Activated T-helper 1 cell treated with anti-CD3 and anti-CD28 coated beads, Interleukin-12 subunit alpha, Interleukin-12 subunit beta, Interleukin-2, Interleukin-4 antibody, amounts not matched to agents 30 ng/mL and 10 ng/mL and 1 ng/mL, durations not matched to agents 14 hours and 24 hours and 36 hours (primary cell): ENCODE results near the gene SCGB1D1. TPM values are rescaled to one million over a fixed set of nuclear protein-coding genes. Genes with fewer than 3 reads are reported as not detected.
"Not testable (repeated sequence)": the region's sequence is repeated elsewhere in the genome, so short reads cannot be mapped to it uniquely, and the experiment has no call there.

Source experiments
- DNase-seq: peaks from one replicate; pipeline ENCODE4 v3.0.0; 2021; ENCODE audit warnings: low spot score
- H3K27ac Mint-ChIP-seq: one replicate; pipeline ENCODE4 v1.8.0; 2021; ENCODE audit warnings: mild to moderate bottlenecking, mixed read lengths
- H3K27me3 Mint-ChIP-seq: one replicate; pipeline ENCODE4 v1.8.0; 2022; ENCODE audit warnings: mild to moderate bottlenecking, moderate library complexity, mixed read lengths; ENCODE audit not compliant: insufficient read depth
- H3K36me3 Mint-ChIP-seq: one replicate; pipeline ENCODE4 v1.8.0; 2021; ENCODE audit warnings: low read depth, mixed read lengths
- H3K4me1 Mint-ChIP-seq: one replicate; pipeline ENCODE4 v1.8.0; 2021; ENCODE audit warnings: low read depth, mixed read lengths
- H3K4me3 Mint-ChIP-seq: one replicate; pipeline ENCODE4 v1.8.0; 2021; ENCODE audit warnings: mild to moderate bottlenecking, moderate library complexity, mixed read lengths
- H3K9me3 Mint-ChIP-seq: one replicate; pipeline ENCODE4 v1.8.0; 2021; ENCODE audit warnings: mixed read lengths
- intact Hi-C: fragments of 100-400 bp; cut with micrococcal nuclease; formaldehyde crosslinking; loops from one replicate; pipeline ENCODE4 v1.15.1; 2024
- total RNA-seq: library from RNA; stranded (reverse); gene quantifications from 2 replicates; pipeline ENCODE4 v1.2.3, GENCODE V29; 2022

The SCGB1D1 gene
- total RNA-seq, 1 donor from 2014 or later: not detected

DNA sequence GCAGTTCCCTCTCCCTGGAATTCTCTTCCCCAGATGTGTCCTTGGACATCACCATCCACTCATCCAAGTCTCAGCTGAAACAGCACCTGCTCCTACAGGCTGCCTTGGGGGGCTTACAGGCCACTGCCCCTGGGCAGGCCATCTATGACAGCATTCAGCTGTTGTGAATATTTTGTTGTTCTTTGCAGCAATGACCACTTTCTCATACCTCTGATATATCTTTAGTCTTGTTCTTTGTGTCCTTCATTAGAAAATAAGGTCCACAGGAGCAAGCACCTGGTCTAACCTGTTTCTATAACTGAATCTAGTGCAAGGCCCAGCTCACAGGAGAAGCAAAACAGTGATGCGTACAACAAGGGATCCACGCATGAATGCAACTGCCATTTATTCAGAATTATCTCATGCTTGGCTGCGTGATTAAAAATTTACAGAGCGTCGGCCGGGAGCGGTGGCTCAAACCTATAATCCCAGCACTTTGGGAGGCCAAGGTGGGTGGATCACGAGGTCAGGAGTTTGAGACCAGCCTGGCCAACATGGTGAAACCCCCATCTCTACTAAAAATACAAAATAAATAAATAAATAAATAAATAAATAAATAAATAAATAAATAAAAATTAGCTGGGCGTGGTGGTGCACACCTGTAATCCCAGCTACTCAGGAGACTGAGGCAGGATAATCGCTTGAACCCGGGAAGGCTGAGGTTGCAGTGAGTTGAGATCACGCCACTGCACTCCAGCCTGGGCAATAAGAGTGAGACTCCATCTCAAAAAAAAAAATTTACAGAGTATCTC lies 16.5 kb downstream of the SCGB1D1 start:
- H3K36me3 Mint-ChIP-seq, H3K27ac Mint-ChIP-seq, DNase-seq, H3K4me3 Mint-ChIP-seq, H3K4me1 Mint-ChIP-seq, H3K27me3 Mint-ChIP-seq, H3K9me3 Mint-ChIP-seq, intact Hi-C loops: not testable (repeated sequence)

DNA sequence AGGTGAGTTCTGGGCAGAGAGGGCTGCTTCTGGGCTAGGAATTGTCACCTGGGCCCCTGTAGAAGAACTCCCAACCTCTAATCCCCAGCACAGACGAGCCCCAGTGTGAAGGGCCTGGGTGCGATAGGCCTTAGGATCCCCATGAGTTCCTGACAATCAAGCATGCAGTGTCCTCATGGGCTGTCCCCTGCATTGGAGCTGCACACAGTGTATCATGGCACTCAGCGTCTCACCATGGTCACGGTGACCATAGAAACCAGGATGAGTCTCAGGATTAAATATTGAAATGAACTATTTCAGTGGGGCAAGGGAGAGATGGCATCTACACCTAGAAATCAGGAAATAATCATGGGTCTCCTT lies 18.7 kb downstream of the SCGB1D1 start:
- no peaks in the 10 kb centered on the region for H3K9me3 Mint-ChIP-seq
- H3K27me3 Mint-ChIP-seq: peaks cover 6% of the 10 kb centered on the region
- H3K4me3 Mint-ChIP-seq: no peak overlapping the region
- DNase-seq: no peak
- H3K4me1 Mint-ChIP-seq: no peaks in the 10 kb centered on the region
- intact Hi-C loops: loop anchor here (1.0 to 2.0 kb wide), 2 partner anchors 37 to 338 kb away; no protein-coding TSS in a partner anchor
- no peak overlapping the region for H3K27ac Mint-ChIP-seq
- no peaks in the 10 kb centered on the region for H3K36me3 Mint-ChIP-seq

DNA sequence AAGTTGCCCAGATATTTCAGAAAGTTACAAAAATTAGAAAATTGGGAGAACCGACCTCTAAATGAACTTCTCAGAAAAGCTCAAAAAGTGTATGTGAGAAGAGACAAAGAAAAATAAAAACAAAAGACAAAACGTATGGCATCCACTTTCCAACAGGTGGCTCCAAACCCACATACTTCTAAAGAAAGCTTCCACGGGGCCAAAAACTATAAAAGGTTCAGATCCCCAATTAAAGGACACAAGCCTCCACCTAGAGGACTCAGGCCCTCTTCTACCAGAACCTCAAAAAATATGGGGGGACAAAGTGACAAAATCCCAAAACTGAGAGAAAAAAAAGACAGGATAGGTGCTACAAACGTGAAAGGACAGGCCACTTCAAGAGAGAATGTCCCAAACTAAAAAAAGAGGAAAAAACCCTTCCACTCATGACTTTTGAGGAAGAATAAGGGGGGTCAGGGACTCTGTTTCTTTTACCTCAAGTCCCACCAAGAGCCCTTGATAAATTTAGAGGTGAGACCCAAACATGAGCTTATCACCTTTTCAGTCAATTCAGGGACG lies 27.3 kb downstream of the SCGB1D1 start:
- Mint-ChIP-seq H3K4me3 (no peak overlapping the region), H3K36me3 (no peaks in the 10 kb centered on the region), H3K27me3 (peaks cover 8% of the 10 kb centered on the region), H3K27ac (no peak overlapping the region), H3K4me1 (no peaks in the 10 kb centered on the region), H3K9me3 (peaks cover 5% of the 10 kb centered on the region)
- intact Hi-C loops: loop anchor here (1.0 kb wide), 2 partner anchors 94 to 161 kb away; no protein-coding TSS in a partner anchor
- no peak for DNase-seq

DNA sequence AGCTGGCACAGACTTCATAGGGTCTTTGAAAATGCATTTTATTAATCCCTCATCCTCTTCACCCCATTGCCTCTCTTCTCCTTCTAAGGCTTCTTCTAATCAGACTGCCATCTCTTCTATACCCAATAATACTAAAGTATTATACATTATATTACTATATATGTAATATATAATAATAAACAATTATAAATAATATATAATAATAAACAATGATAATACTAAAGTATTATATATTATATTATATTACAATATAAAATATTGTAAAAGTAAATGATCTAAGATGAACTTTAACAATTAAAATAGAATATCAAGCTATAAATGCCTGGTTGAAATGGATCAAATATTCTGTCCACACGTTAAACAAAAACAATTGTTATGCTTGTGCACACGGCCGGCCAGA lies 31.5 kb downstream of the SCGB1D1 start:
- Mint-ChIP-seq H3K27me3 (no peaks in the 10 kb centered on the region), H3K36me3 (peaks cover 2% of the 10 kb centered on the region), H3K9me3 (peaks cover 31% of the 10 kb centered on the region), H3K4me1 (no peaks in the 10 kb centered on the region), H3K27ac (no peak overlapping the region), H3K4me3 (no peak overlapping the region)
- intact Hi-C loops: no loop called here
- no peak for DNase-seq

DNA sequence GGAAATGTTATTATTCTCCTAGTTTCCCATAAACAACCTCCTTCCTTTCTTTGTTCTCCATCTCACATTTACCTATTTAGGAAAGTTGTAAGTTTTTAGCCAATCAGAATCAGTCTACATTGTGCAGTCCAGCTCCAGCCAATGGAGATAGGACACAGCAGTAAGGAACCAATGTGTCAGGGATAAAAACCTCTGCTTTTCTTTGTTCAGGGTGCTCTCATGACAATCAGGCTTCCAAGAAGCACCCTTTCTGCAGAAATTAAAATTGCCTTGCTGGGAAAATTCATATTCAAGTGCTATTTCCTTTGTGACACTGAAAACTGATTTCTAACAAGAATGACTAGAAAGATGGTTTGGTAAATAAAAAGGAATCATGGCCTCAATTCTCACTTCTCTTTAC lies 33.1 kb downstream of the SCGB1D1 start:
- Mint-ChIP-seq H3K27ac (no peak overlapping the region), H3K4me1 (no peaks in the 10 kb centered on the region), H3K36me3 (peaks cover 2% of the 10 kb centered on the region), H3K9me3 (peaks cover 31% of the 10 kb centered on the region), H3K4me3 (no peak overlapping the region), H3K27me3 (no peaks in the 10 kb centered on the region)
- intact Hi-C loops: no loop called here
- DNase-seq: no peak

DNA sequence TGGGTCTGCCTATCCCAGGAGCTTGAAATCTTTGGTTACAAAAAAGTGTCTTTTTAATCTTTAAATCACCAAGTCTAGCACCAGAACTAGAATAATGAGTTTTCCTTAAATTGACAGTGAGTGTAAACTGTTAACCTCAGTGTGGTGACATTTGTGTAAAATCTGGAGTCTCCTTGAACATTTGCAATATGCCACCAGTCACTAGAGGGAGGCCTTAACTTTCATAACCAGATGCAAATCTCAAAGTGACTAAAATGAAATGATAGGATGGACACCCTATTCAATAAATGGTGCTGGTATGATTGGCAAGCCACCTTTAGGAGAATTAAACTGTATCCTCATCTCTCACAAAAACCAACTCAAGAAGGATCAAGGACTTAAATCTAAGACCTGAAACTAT lies 43.7 kb downstream of the SCGB1D1 start:
- no peaks in the 10 kb centered on the region for H3K9me3 Mint-ChIP-seq
- no peak overlapping the region for H3K27ac Mint-ChIP-seq
- no peak for DNase-seq
- no peaks in the 10 kb centered on the region for H3K36me3 Mint-ChIP-seq
- H3K4me1 Mint-ChIP-seq: no peaks in the 10 kb centered on the region
- H3K27me3 Mint-ChIP-seq: peaks cover 20% of the 10 kb centered on the region
- H3K4me3 Mint-ChIP-seq: no peak overlapping the region
- intact Hi-C loops: loop anchor here (5.0 kb wide), 1 partner anchor 79 kb away; no protein-coding TSS in a partner anchor

DNA sequence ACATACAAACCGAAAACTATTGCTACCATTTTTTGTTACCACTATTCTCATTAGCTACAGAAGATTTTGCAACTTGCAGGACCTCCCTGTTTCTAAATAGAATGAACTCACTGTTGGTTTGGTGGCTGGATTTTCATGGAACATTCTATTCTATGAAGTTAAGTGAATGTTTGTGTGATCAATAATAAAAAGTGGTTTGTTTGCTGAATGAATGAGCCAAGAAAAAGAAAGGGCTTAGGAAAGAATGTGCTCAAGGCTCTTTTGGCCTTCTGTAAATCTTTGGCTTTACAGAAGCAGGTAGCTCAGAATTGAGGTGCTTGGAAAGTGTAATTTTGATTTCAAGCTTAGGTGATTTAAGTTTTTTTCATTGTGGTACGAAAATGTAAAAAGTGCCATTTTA lies 46.2 kb downstream of the SCGB1D1 start:
- no peak overlapping the region for H3K27ac Mint-ChIP-seq
- H3K36me3 Mint-ChIP-seq: no peaks in the 10 kb centered on the region
- intact Hi-C loops: no loop called here
- no peaks in the 10 kb centered on the region for H3K9me3 Mint-ChIP-seq
- no peak overlapping the region for H3K4me3 Mint-ChIP-seq
- H3K27me3 Mint-ChIP-seq: peaks cover 20% of the 10 kb centered on the region
- no peak for DNase-seq
- no peaks in the 10 kb centered on the region for H3K4me1 Mint-ChIP-seq

DNA sequence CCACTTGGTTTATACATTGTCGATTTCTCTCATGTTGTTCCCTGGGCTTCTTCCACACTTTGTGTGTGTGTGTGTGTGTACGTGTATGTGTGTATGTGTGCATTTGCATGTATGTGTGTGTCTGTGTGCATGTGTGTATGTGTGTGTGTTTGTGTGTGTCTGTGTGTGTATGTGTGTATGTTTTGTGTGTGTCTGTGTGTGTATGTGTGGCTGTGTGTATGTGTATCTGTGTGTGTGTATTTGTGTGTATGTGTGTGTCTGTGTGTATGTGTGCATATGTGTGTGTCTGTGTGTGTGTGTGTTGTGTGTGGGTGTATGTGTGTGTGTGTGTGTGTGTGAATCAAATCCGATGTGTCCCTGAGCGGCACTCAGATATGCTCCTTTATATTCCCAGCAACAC lies 47.5 kb downstream of the SCGB1D1 start:
- Mint-ChIP-seq H3K4me1 (no peaks in the 10 kb centered on the region), H3K9me3 (no peaks in the 10 kb centered on the region), H3K27ac (no peak overlapping the region), H3K4me3 (no peak overlapping the region), H3K27me3 (peaks cover 20% of the 10 kb centered on the region), H3K36me3 (no peaks in the 10 kb centered on the region)
- DNase-seq: no peak
- intact Hi-C loops: no loop called here

DNA sequence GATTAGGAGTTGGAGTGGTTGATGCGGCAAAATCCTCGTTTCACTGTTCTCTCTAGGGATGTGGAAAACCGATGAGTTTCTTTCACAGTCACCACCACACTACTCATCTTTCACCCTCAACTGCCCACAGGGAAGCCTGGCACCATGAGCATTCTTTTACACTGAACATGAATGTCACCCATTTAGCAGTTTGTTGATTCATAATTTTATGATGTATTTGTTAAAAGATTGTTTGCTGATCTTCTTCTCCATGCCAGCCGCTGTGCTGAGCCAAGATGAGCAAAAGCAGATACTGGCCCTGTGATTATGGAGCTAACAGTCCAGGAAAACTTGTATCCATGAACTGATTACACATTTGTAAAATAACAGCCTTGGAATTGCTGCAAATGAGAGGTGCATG lies 48.1 kb downstream of the SCGB1D1 start:
- no peak overlapping the region for H3K27ac Mint-ChIP-seq
- no peak for DNase-seq
- H3K4me3 Mint-ChIP-seq: no peak overlapping the region
- H3K9me3 Mint-ChIP-seq: no peaks in the 10 kb centered on the region
- no peaks in the 10 kb centered on the region for H3K4me1 Mint-ChIP-seq
- no peaks in the 10 kb centered on the region for H3K36me3 Mint-ChIP-seq
- intact Hi-C loops: no loop called here
- peaks cover 17% of the 10 kb centered on the region for H3K27me3 Mint-ChIP-seq

DNA sequence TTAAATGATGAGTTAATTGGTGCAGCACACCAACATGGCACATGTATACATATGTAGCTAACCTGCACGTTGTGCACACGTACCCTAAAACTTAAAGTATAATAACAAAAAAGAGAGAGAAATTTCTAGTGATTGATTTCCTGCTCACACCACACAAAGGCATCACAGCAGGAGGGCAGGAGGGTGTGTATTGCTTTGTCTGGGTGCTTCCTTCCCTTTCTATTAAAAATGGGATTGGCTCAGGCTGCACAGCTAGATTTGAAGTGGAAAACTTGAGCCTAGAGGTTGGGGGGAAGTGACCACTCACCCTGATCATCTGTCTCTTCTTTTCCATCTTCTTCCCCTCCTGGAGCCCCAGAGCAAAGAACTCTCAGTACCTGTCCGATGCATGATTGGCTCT lies 51.1 kb downstream of the SCGB1D1 start:
- intact Hi-C loops: no loop called here
- H3K36me3 Mint-ChIP-seq: no peaks in the 10 kb centered on the region
- H3K27ac Mint-ChIP-seq: no peak overlapping the region
- H3K9me3 Mint-ChIP-seq: no peaks in the 10 kb centered on the region
- DNase-seq: no peak
- H3K4me3 Mint-ChIP-seq: no peak overlapping the region
- peaks cover 6% of the 10 kb centered on the region for H3K27me3 Mint-ChIP-seq
- no peaks in the 10 kb centered on the region for H3K4me1 Mint-ChIP-seq

DNA sequence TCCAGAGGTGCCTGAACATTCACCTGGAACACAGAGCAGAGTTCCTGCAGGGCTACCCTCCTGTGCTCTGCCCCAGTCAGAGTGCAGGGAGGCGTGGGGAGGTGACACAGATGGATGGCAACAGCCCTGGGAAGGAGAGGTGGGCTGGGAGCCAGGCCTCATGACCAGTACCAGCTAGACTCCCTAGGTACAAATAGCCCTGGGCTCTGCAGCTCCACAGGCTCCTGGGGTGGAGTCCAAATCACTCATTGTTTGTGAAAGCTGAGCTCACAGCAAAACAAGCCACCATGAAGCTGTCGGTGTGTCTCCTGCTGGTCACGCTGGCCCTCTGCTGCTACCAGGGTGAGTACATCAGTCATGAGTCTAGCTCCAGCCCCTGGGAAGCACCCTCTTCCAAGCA lies 52.0 kb downstream of the SCGB1D1 start, which contains the start of gene SCGB1D2:
TSS of gene SCGB1D2 (plus strand) at position 219 of the 400 bp plus-strand sequence. CDS start at position 288, 69 bp downstream.
- no peak for DNase-seq
- Mint-ChIP-seq H3K9me3 (no peaks in the 10 kb centered on the region), H3K27ac (no peak within 1 kb of the TSS), H3K36me3 (no peaks in the 10 kb centered on the region), H3K4me1 (no peaks in the 10 kb centered on the region), H3K4me3 (no peak within 1 kb of the TSS), H3K27me3 (peaks cover 10% of the 10 kb centered on the region)
- intact Hi-C loops: no loop called here
